ENCODE measurements around the gene HOMEZ.
"Not testable (repeated sequence)": the region's sequence is repeated elsewhere in the genome, so short reads cannot be mapped to it uniquely, and the experiment has no call there.

Gene HOMEZ, protein sequence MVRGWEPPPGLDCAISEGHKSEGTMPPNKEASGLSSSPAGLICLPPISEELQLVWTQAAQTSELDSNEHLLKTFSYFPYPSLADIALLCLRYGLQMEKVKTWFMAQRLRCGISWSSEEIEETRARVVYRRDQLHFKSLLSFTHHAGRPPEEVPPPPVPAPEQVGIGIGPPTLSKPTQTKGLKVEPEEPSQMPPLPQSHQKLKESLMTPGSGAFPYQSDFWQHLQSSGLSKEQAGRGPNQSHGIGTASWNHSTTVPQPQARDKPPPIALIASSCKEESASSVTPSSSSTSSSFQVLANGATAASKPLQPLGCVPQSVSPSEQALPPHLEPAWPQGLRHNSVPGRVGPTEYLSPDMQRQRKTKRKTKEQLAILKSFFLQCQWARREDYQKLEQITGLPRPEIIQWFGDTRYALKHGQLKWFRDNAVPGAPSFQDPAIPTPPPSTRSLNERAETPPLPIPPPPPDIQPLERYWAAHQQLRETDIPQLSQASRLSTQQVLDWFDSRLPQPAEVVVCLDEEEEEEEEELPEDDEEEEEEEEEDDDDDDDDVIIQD

GRCh38 chr14:23286020-23286901, at the start of gene HOMEZ:
TSS of gene HOMEZ (minus strand) at chr14:23286132. CDS start at chr14:23285952, 180 bp downstream.
- peak; percentile 99 for DNase-seq (ENCODE audit: low read depth)

- DNase-seq (ENCODE audit: low read depth) = no peak
Observed at GRCh38 chr14:23335623-23336022, 49.7 kb upstream of the HOMEZ start.

DNA sequence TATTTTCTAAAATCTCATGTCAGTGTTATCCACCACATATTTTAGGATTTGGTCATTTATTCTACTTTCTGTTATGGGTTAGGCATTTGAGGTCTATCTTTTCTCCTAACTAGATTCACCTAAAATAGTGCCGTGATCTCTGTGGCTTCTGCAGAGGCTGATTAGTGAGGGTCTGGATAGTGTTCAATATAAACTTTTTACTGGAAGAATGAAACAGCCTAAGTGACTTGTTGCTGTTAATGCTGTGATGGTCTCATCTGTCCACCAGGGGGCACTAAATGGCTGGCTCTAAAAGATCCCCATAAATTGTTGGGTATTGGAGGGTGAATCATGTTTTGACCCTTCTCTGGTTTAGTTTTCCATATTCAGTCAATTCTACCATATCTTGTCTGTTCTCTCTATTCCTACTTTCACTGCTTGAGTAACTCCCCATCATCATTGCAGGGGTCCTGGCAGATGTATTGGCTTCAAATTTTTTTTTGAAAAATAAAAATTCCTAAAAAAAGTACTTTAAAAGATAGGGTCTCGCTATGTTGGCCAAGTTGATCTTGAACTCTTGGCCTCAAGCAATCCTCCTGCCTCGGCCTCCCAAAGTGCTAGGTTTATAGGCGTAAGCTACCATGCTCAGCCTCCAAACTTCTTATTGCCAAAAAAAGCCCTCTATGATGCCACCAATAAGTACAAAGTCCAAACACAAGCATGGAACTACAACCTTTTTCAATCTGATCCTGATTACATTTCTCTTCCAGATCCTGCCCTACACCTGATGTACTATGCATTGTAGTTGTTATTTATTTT, 42.2 kb upstream of the HOMEZ start:
- DNase-seq (ENCODE audit: low read depth) = peak; percentile 71

DNA sequence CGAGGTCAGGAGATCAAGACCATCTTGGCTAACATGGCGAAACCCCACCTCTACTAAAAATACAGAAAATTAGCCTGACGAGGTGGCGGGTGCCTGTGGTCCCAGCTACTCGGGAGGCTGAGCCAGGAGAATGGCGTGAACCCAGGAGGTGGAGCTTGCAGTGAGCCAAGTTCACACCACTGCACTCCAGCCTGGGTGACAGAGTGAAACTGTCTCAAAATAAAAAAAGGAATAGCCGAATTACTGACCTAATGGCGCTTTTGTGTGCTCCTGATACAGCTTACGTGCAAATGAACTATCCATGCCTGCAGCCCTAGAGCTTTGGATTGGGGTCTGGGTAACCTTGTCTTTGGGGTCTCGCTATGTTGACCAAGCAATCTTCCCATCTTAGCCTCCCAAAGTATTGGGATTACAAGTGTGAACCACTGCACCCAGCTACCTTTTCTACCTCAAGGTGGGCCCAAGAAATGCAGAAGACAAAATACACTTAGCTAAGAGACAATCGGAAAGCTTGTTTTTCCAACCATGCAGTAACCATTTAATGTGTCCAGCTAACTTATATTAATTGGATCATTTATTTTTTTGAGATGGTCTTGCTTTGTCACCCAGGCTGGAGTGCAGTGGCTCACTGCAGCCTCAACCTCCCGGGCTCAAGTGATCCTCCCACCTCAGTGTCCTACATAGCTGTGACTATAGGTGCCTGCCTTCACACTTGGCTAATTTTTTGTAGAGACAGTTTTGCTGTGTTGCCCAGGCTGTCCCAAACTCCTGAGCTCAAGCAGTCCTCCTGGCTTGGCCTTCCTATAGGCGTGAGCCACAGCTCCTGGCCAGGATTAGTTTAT, 40.8 kb upstream of the HOMEZ start:
- DNase-seq (ENCODE audit: low read depth) = no peak

GRCh38 chr14:23325746-23326145, 39.8 kb upstream of the HOMEZ start:
- not testable (repeated sequence) for DNase-seq (ENCODE audit: low read depth)

DNA sequence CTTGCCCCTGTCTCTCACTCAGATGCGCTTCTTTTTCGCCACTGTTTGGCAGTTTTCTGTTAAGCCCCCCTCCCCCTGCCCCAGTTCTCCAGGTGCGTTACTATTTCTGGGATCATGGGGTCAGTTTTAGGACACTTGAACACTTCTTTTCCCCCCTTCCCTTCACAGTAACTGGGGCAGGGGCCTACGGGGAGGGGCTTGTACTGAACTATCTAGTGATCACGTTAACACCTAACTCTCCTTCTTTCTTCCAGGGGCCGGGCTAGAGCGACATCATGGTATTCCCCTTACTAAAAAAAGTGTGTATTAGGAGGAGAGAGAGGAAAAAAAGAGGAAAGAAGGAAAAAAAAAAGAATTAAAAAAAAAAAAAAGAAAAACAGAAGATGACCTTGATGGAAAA, 39.1 kb upstream of the HOMEZ start:
- no peak for DNase-seq (ENCODE audit: low read depth)

GRCh38 chr14:23324455-23324846, 38.5 kb upstream of the HOMEZ start:
- no peak for DNase-seq (ENCODE audit: low read depth)

DNA sequence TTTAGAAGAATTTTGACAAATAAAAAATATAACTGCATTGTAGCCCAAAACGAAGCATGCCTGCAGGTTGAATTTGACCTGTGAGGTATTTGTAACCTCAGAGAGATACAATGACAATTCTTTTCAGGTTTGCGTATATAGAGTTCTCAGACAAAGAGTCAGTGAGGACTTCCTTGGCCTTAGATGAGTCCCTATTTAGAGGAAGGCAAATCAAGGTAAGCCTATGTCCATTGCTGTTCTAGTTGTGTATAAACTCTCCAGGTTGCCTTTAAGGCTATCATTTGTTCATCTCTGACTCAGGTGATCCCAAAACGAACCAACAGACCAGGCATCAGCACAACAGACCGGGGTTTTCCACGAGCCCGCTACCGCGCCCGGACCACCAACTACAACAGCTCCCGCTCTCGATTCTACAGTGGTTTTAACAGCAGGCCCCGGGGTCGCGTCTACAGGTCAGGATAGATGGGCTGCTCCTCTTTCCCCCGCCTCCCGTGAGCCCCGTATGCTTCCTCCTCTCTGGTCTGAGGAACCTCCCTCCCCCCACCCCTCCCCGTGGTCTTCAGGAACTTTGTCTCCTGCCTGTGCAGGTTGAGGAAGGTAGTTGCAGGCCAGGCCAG, 38.0 kb upstream of the HOMEZ start:
- DNase-seq (ENCODE audit: low read depth) = no peak

DNA sequence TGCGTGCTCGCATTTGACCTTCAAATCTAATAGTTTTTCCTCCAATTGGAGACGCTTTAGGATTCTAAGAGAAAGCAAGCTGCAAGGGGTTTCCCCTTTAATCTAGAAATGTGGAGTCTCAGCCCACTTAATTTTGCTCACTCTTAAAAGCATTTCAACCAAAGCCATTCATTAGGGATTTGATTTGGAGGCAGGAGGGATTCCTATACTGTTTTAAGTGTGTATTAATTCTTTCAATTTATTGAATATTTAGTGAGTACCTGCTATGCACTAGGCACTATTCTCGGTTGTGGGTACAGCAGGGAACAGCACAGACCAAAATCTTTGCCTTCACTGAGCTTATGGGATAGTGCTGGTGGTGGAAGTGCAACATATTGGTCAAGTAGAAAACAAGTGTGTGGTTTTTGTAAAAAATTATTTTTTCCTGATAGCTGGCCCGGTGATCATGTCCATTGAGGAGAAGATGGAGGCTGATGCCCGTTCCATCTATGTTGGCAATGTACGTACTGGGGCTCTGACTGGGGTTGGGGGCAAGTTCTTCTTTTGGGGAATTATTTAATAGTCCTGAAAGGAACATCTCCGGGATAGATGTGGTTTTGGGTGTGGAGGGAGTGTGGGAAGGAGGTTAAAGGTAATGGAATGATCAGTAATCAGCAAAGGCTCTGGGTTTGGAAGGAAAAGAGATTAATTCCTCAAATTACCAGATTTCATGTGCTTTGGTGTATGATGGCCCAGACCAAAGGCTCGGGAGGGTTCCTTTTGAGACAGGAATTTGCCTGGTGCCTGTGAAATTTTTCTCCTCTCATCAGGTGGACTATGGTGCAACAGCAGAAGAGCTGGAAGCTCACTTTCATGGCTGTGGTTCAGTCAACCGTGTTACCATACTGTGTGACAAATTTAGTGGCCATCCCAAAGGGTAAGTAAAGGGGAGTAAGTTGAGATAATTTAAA, 36.9 kb upstream of the HOMEZ start:
- no peak for DNase-seq (ENCODE audit: low read depth)

- DNase-seq (ENCODE audit: low read depth) = no peak
Observed at GRCh38 chr14:23321572-23322547, 35.9 kb upstream of the HOMEZ start.

GRCh38 chr14:23320584-23321571, 34.9 kb upstream of the HOMEZ start, which contains the start of gene PABPN1:
TSS of gene PABPN1 (plus strand) at chr14:23321457. CDS start at chr14:23321470, 13 bp downstream.
- DNase-seq (ENCODE audit: low read depth) = peak; percentile 100

GRCh38 chr14:23319746-23320583, 34.0 kb upstream of the HOMEZ start:
- no peak for DNase-seq (ENCODE audit: low read depth)

DNA sequence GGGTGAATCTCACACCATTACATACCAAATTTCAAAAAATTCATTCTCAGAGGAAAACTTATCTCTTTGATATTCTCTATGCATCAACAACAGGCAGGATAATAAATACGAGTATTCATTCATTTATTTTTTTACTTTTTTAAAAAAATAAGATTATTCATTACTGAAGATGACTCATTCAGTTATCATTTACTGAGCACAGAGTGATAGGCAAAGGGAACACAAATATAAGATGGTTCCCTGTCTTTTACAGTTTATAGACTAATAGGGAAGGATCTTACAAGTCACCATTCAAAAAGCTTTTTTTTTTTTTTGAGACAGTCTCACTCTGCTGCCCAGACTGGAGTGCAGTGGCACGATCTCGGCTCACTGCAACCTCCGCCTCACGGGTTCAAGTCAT, 30.4 kb upstream of the HOMEZ start:
- DNase-seq (ENCODE audit: low read depth) = no peak

GRCh38 chr14:23310546-23310945, 24.6 kb upstream of the HOMEZ start:
- no peak for DNase-seq (ENCODE audit: low read depth)

- no peak for DNase-seq (ENCODE audit: low read depth)
Observed at GRCh38 chr14:23308721-23309445, 23.0 kb upstream of the HOMEZ start.
